Keratinocyte (primary cell): ENCODE data around the gene PJA2.

Source experiments
- CTCF ChIP-seq, 3 experiments: IDR thresholded peaks in 1 of 3; conservative IDR thresholded peaks in 1 of 3; optimal IDR thresholded peaks in 1 of 3; 2 replicates in 2 of 3; 3 replicates in 1 of 3; pipeline versions ENCODE3 to v1.5.1; 2011; ENCODE audit warnings: low read length in 3 of 3, mild to moderate bottlenecking in 3 of 3, moderate library complexity in 2 of 3, control low read depth in 1 of 3, inconsistent platforms in 1 of 3; ENCODE audit not compliant: insufficient read depth in 2 of 3; ENCODE audit errors: extremely low read depth in 1 of 3
- EZH2 ChIP-seq: IDR thresholded peaks from one replicate; pipeline ENCODE4 v1.6.1; 2012; ENCODE audit warnings: inconsistent platforms, mild to moderate bottlenecking, low read length, moderate library complexity

- no peak for TF ChIP-seq EZH2
- TF ChIP-seq CTCF (optimal IDR thresholded peaks at IDR 0.05 in 1 of 3, IDR thresholded peaks at IDR 0.05 in 1 of 3, conservative IDR thresholded peaks at IDR 0.05 in 1 of 3; ENCODE audit: extremely low read depth in 1 of 3, insufficient read depth in 2 of 3, low read length in 3 of 3) = no peak
Measured at GRCh38 chr5:109324931-109325330, 84.8 kb downstream of the PJA2 start.
